HL-60 (cell line): ENCODE measurements around the gene IQCK.

ENCODE experiments used
- CTCF ChIP-seq: IDR thresholded peaks from one replicate; pipeline ENCODE4 v1.5.1; 2011; ENCODE audit warnings: low read length, control low read depth, inconsistent platforms; ENCODE audit not compliant: insufficient read depth
- GABPA ChIP-seq: IDR thresholded peaks from 2 replicates; pipeline ENCODE4 v1.6.1; 2012; ENCODE audit warnings: low read depth
- POLR2AphosphoS5 ChIP-seq: IDR thresholded peaks from 2 replicates; pipeline ENCODE4 v1.6.1; 2012; ENCODE audit warnings: low read depth
- REST ChIP-seq: IDR thresholded peaks from 2 replicates; pipeline ENCODE4 v1.6.1; 2012; ENCODE audit warnings: low read depth; ENCODE audit not compliant: insufficient replicate concordance
- SPI1 ChIP-seq: IDR thresholded peaks from 2 replicates; pipeline ENCODE4 v1.6.1; 2012; ENCODE audit warnings: low read depth, mild to moderate bottlenecking, borderline replicate concordance

- no peak for TF ChIP-seq CTCF
- no peak for TF ChIP-seq POLR2AphosphoS5
- TF ChIP-seq GABPA = no peak
- no peak for TF ChIP-seq SPI1
- no peak for TF ChIP-seq REST
These were observed 112.0 kb downstream of the IQCK start for GRCh38 chr16:19829844-19830692.
